HG02884 (cell line): ENCODE measurements around the gene MTFP1.
"Not testable (repeated sequence)": the region's sequence is repeated elsewhere in the genome, so short reads cannot be mapped to it uniquely, and the experiment has no call there.

Source experiments
- ATAC-seq: cut with Tn5 transposase; IDR thresholded peaks from one replicate; pipeline ENCODE4 v1.9.1; 2021; ENCODE audit warnings: mild to moderate bottlenecking, moderate library complexity; ENCODE audit not compliant: unreplicated experiment

Gene MTFP1

GRCh38 chr22:30453731-30454510 is 28.4 kb downstream of the MTFP1 start:
- no peak for ATAC-seq

GRCh38 chr22:30455075-30455840 is 29.7 kb downstream of the MTFP1 start:
- ATAC-seq, result no peak

GRCh38 chr22:30457981-30458380 is 32.4 kb downstream of the MTFP1 start:
- ATAC-seq, result no peak

GRCh38 chr22:30459181-30460052 is 33.8 kb downstream of the MTFP1 start:
- no peak for ATAC-seq

- no peak for ATAC-seq
Measured at GRCh38 chr22:30460147-30460546, 34.6 kb downstream of the MTFP1 start.

- not testable (repeated sequence) for ATAC-seq
Measured at GRCh38 chr22:30460555-30460954, 35.0 kb downstream of the MTFP1 start.

- ATAC-seq, result no peak
Measured at GRCh38 chr22:30469165-30469564, 43.6 kb downstream of the MTFP1 start.

GRCh38 chr22:30470655-30471054 is 45.1 kb downstream of the MTFP1 start:
- ATAC-seq, result no peak

GRCh38 chr22:30471616-30472318 is 46.2 kb downstream of the MTFP1 start, which contains the start of gene SEC14L3:
Gene SEC14L3 (minus strand): TSS chr22:30472017. CDS start chr22:30471958, 59 bp downstream.
- no peak for ATAC-seq

GRCh38 chr22:30472994-30473720 is 47.6 kb downstream of the MTFP1 start:
- ATAC-seq, result no peak

GRCh38 chr22:30474121-30474520 is 48.6 kb downstream of the MTFP1 start:
- no peak for ATAC-seq

GRCh38 chr22:30474683-30475424 is 49.3 kb downstream of the MTFP1 start:
- no peak for ATAC-seq
